ENCODE measurements around the gene MYO6. TPM values are rescaled to one million over a fixed set of nuclear protein-coding genes. Genes with fewer than 3 reads are reported as not detected.

MYO6 gene
- total and polyA plus RNA-seq, 2 of the 8 experiments (the other 6 are each of a cell fraction or from before 2014, with no cell fraction given), result 8.3 to 21.9 TPM

DNA sequence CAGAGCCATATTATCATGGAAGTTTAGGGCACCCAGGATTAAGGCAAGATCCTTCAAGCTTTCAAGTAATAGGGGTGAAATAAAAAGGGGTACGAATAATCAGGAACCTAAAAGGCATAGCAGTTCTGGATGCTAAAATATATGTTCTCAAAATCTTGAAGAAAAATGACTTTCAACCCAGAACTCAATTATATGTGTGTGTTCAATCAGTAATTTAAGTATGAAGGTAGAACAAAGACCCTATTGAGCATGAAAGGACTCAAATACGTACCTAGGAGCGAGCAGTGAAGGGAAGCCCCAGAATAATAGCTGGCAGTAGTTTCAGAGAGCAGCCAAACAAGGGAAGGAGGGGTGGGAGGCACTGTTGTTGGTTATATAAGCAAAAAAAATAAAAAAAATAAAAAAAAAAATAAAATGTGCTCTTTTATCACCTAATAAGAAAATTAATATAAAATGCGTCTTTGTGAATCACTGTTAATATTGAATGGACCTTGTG is 45.4 kb downstream of the MYO6 start:
- DNase-seq (ENCODE audit: low read depth in 1 of 2, low spot score in 2 of 2) (no peak), FAIRE-seq (peak; percentile 36)
- H2BK15ac ChIP-seq (ENCODE audit: low read length), result no peak overlapping the region
- no peaks in the 10 kb centered on the region for H3K23me2 ChIP-seq (ENCODE audit: low read depth, low read length)
- no peak overlapping the region for H3K14ac ChIP-seq (ENCODE audit: insufficient read length)
- no peak overlapping the region for H2BK20ac ChIP-seq (ENCODE audit: low read length)
- H3K27me3 ChIP-seq (replicated peaks in 1 of 4; ENCODE audit: control insufficient read depth in 3 of 4, extremely low read depth in 1 of 4, insufficient read depth in 3 of 4, low read length in 3 of 4), result no peaks in the 10 kb centered on the region
- no peak overlapping the region for H2AK5ac ChIP-seq (ENCODE audit: low read depth, low read length)
- H2BK5ac ChIP-seq (ENCODE audit: low read depth, low read length), result no peak overlapping the region
- TF ChIP-seq, protein P1, sequence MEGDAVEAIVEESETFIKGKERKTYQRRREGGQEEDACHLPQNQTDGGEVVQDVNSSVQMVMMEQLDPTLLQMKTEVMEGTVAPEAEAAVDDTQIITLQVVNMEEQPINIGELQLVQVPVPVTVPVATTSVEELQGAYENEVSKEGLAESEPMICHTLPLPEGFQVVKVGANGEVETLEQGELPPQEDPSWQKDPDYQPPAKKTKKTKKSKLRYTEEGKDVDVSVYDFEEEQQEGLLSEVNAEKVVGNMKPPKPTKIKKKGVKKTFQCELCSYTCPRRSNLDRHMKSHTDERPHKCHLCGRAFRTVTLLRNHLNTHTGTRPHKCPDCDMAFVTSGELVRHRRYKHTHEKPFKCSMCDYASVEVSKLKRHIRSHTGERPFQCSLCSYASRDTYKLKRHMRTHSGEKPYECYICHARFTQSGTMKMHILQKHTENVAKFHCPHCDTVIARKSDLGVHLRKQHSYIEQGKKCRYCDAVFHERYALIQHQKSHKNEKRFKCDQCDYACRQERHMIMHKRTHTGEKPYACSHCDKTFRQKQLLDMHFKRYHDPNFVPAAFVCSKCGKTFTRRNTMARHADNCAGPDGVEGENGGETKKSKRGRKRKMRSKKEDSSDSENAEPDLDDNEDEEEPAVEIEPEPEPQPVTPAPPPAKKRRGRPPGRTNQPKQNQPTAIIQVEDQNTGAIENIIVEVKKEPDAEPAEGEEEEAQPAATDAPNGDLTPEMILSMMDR (IDR thresholded peaks at IDR 0.05; ENCODE audit: control extremely low read depth in 1 of 3, insufficient read depth in 1 of 3, low read depth in 1 of 3, low read length in 3 of 3), result no peak
- TF ChIP-seq BRCA1 (IDR thresholded peaks at IDR 0.05; ENCODE audit: low read depth, low read length) (no peak), HDAC2 (IDR thresholded peaks at IDR 0.05; ENCODE audit: borderline replicate concordance in 1 of 2, low read depth in 2 of 2, low read length in 2 of 2) (no peak), CHD1 (IDR thresholded peaks at IDR 0.05; ENCODE audit: low read depth, low read length) (no peak), MAFK (IDR thresholded peaks at IDR 0.05; ENCODE audit: low read depth, low read length) (no peak), EZH2 (IDR thresholded peaks at IDR 0.05; ENCODE audit: low read depth, low read length, severe bottlenecking) (no peak), ASH2L (IDR thresholded peaks at IDR 0.05; ENCODE audit: low read length) (no peak), RXRA (IDR thresholded peaks at IDR 0.05; ENCODE audit: insufficient read depth, low read depth, low read length) (no peak)
- TF ChIP-seq, protein P2, sequence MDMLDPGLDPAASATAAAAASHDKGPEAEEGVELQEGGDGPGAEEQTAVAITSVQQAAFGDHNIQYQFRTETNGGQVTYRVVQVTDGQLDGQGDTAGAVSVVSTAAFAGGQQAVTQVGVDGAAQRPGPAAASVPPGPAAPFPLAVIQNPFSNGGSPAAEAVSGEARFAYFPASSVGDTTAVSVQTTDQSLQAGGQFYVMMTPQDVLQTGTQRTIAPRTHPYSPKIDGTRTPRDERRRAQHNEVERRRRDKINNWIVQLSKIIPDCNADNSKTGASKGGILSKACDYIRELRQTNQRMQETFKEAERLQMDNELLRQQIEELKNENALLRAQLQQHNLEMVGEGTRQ (IDR thresholded peaks at IDR 0.05; ENCODE audit: low read length), result no peak
- no peak overlapping the region for H4K91ac ChIP-seq (replicated peaks; ENCODE audit: insufficient read length, low read length)
- H3K56ac ChIP-seq (replicated peaks; ENCODE audit: insufficient read length, low read depth, low read length), result no peak overlapping the region
- H3K18ac ChIP-seq (ENCODE audit: extremely low read depth, low read length), result no peak overlapping the region
- CTCF ChIA-PET (ENCODE audit: partially characterized antibody), result interaction anchor here (0.6 kb wide), 1 partner anchor 57 kb away, joined by 3 read pairs; no protein-coding TSS in a partner anchor
- no peak overlapping the region for H3K23ac ChIP-seq (ENCODE audit: insufficient read length)
- WGBS, 2 experiments (ENCODE audit: extremely low coverage in 1 of 2, insufficient coverage in 1 of 2, insufficient read length in 1 of 2, insufficient replicate concordance in 2 of 2, low coverage in 1 of 2, low lambda C conversion rate in 2 of 2, missing lambda C conversion rate in 1 of 2), result 88% methylated on average over 4 of the region's 4 CpGs; no CpG with 5 or more reads in 1 of the 2 experiments
- no peak overlapping the region for H3K4me3 ChIP-seq (ENCODE audit: extremely low read depth in 1 of 4, insufficient read depth in 2 of 4, low read depth in 3 of 4, low read length in 4 of 4)
- H4K5ac ChIP-seq (ENCODE audit: insufficient read length, low read depth, low read length), result no peak overlapping the region
- H3K36me3 ChIP-seq (ENCODE audit: control insufficient read depth in 2 of 4, insufficient read depth in 4 of 4, low read length in 3 of 4), result no peaks in the 10 kb centered on the region
- peaks cover 0 to 5% (median 0%) of the 10 kb centered on the region in 4 experiments; a peak in 1 of 7 replicates for H3K4me1 ChIP-seq (replicated peaks in 1 of 4; ENCODE audit: control insufficient read depth in 3 of 4, insufficient read depth in 4 of 4, low read length in 3 of 4)
- H3K4me2 ChIP-seq (ENCODE audit: insufficient read depth in 1 of 2, low read depth in 2 of 2, low read length in 2 of 2), result no peak overlapping the region
- no peaks in the 10 kb centered on the region for H3K79me2 ChIP-seq (ENCODE audit: control insufficient read depth in 1 of 2, insufficient read depth in 2 of 2, low read length in 2 of 2)
- no peak overlapping the region for H3K9ac ChIP-seq (replicated peaks in 1 of 4; ENCODE audit: extremely low read depth in 1 of 4, low read depth in 3 of 4, low read length in 3 of 4)
- H2BK120ac ChIP-seq (replicated peaks; ENCODE audit: low read depth, low read length), result no peak overlapping the region
- no peak overlapping the region for H3K27ac ChIP-seq (ENCODE audit: low read depth, low read length)
- H3K79me1 ChIP-seq (ENCODE audit: low read depth, low read length), result no peaks in the 10 kb centered on the region
- H2BK12ac ChIP-seq (ENCODE audit: low read depth, low read length), result no peak overlapping the region
- H2AFZ ChIP-seq (ENCODE audit: low read length), result no peak overlapping the region
- H3K4ac ChIP-seq (replicated peaks; ENCODE audit: insufficient read length, low read depth, low read length), result no peak overlapping the region
- H4K8ac ChIP-seq (ENCODE audit: extremely low read depth, insufficient read depth, low read length), result no peak overlapping the region
- H3K9me3 ChIP-seq (ENCODE audit: insufficient read depth in 2 of 2, low read depth in 1 of 2, low read length in 1 of 2), result no peaks in the 10 kb centered on the region
- no peaks in the 10 kb centered on the region for H4K20me1 ChIP-seq (replicated peaks in 1 of 2; ENCODE audit: control insufficient read depth in 1 of 2, insufficient read depth in 2 of 2, low read length in 2 of 2)
- POLR2A ChIA-PET (ENCODE audit: partially characterized antibody), result no interaction called here

All from H1 (cell line).